ENCODE results near the gene FUT4. TPM values are rescaled to one million over a fixed set of nuclear protein-coding genes. Genes with fewer than 3 reads are reported as not detected.
A peak's percentile ranks its signal among the peaks of the same experiment; 100 is the strongest.

The FUT4 gene
- total and polyA plus RNA-seq, 10 of the 15 experiments (the other 5 are each of a cell fraction or from before 2014, with no cell fraction given) = 0.68 to 9.1 (median 2.3) TPM

GRCh38 chr11:94586978-94587377 lies 43.3 kb downstream of the FUT4 start:
- no peaks in the 10 kb centered on the region for H4K20me1 ChIP-seq (ENCODE audit: control insufficient read depth, insufficient read depth)
- FAIRE-seq = no peak
- no peak overlapping the region for H3K4me2 ChIP-seq (ENCODE audit: control insufficient read depth, insufficient read depth)
- ChIA-PET RAD21 (ENCODE audit: unreplicated experiment) (interaction anchor here (0.8 to 7.5 kb wide), 5 partner anchors 9 to 41 kb away, joined by 3 to 68 read pairs (median 10); no protein-coding TSS in a partner anchor), CTCF (interaction anchor here (0.8 to 10.7 kb wide), 9 partner anchors 9 to 68 kb away, joined by 3 to 100 read pairs (median 8); no protein-coding TSS in a partner anchor), POLR2A (interaction anchor here (0.6 to 4.2 kb wide), 6 partner anchors 10 to 143 kb away, joined by 3 to 27 read pairs (median 9); no protein-coding TSS in a partner anchor), SMC1A (ENCODE audit: uncharacterized antibody, unreplicated experiment) (interaction anchor here (1.1 to 13.6 kb wide), 9 partner anchors 8 to 75 kb away, joined by 3 to 145 read pairs (median 17); partner anchors contain the start of gene C11orf97)
- no peak overlapping the region for H3K4me3 ChIP-seq
- no peak overlapping the region for H2AFZ ChIP-seq (ENCODE audit: control insufficient read depth, low read depth, low read length)
- in situ Hi-C loops (cut with MboI) (no loop called here), intact Hi-C loops (cut with micrococcal nuclease; ENCODE audit: unreplicated experiment) (no loop called here)
- H3K79me2 ChIP-seq (ENCODE audit: control insufficient read depth, insufficient read depth, low read length) = peaks cover 2% of the 10 kb centered on the region
- no peak overlapping the region for H3K9ac ChIP-seq (ENCODE audit: control insufficient read depth, insufficient read depth, low read length)
- H3K27ac ChIP-seq (ENCODE audit: control insufficient read depth, insufficient read depth) = no peak overlapping the region
- DNase-seq (ENCODE audit: low read depth, low spot score) = no peak
- 75% methylated on average over 5 of the region's 5 CpGs for WGBS (ENCODE audit: insufficient coverage, insufficient replicate concordance, low lambda C conversion rate, missing lambda C conversion rate)
- H3K36me3 ChIP-seq (ENCODE audit: control insufficient read depth in 2 of 2, insufficient read depth in 2 of 2, low read length in 1 of 2) = no peaks in the 10 kb centered on the region
- no peaks in the 10 kb centered on the region for H3K27me3 ChIP-seq (replicated peaks in 1 of 2; ENCODE audit: control insufficient read depth in 2 of 2, insufficient read depth in 2 of 2, low read length in 1 of 2)
- H3K9me3 ChIP-seq (replicated peaks; ENCODE audit: control insufficient read depth, insufficient read depth, low read length) = no peaks in the 10 kb centered on the region
- no TSS peak for BruUV-seq (replicated peaks)
- ATAC-seq = no peak
- TF ChIP-seq CREM (IDR thresholded peaks at IDR 0.05; ENCODE audit: low read depth) (no peak), RELB (IDR thresholded peaks at IDR 0.05; ENCODE audit: low read depth) (no peak), STAT3 (IDR thresholded peaks at IDR 0.05; ENCODE audit: low read depth, low read length) (no peak)
- peaks cover 12% of the 10 kb centered on the region for H3K4me1 ChIP-seq (ENCODE audit: control insufficient read depth, insufficient read depth, low read length)

- DNase-seq (ENCODE audit: low read depth, low spot score) (no peak), ATAC-seq (peak; percentile 28), FAIRE-seq (no peak)
- in situ Hi-C loops (cut with MboI) (no loop called here), intact Hi-C loops (cut with micrococcal nuclease; ENCODE audit: unreplicated experiment) (no loop called here)
- H3K9ac ChIP-seq (ENCODE audit: control insufficient read depth, insufficient read depth, low read length) = no peak overlapping the region
- H3K27me3 ChIP-seq (replicated peaks in 1 of 2; ENCODE audit: control insufficient read depth in 2 of 2, insufficient read depth in 2 of 2, low read length in 1 of 2) = no peaks in the 10 kb centered on the region
- ChIA-PET CTCF (interaction anchor here (0.6 to 10.7 kb wide), 13 partner anchors 8 to 124 kb away, joined by 3 to 100 read pairs (median 7); partner anchors contain the start of gene FUT4), SMC1A (ENCODE audit: uncharacterized antibody, unreplicated experiment) (interaction anchor here (0.6 to 13.6 kb wide), 16 partner anchors 9 to 289 kb away, joined by 3 to 145 read pairs (median 4); partner anchors contain the start of gene C11orf97), RAD21 (ENCODE audit: unreplicated experiment) (interaction anchor here (1.0 to 7.5 kb wide), 5 partner anchors 8 to 67 kb away, joined by 3 to 68 read pairs (median 8); no protein-coding TSS in a partner anchor), POLR2A (interaction anchor here (1.0 to 4.2 kb wide), 6 partner anchors 8 to 45 kb away, joined by 3 to 27 read pairs (median 6); partner anchors contain the start of gene FUT4)
- H2AFZ ChIP-seq (ENCODE audit: control insufficient read depth, low read depth, low read length) = no peak overlapping the region
- no peak overlapping the region for H3K4me2 ChIP-seq (ENCODE audit: control insufficient read depth, insufficient read depth)
- no peaks in the 10 kb centered on the region; the same call in 1 of the 2 replicates for H3K79me2 ChIP-seq (ENCODE audit: control insufficient read depth, insufficient read depth, low read length)
- WGBS (ENCODE audit: insufficient coverage, insufficient replicate concordance, low lambda C conversion rate, missing lambda C conversion rate) = 44% methylated on average over 2 of the region's 2 CpGs
- peaks cover 8% of the 10 kb centered on the region; the same call in 1 of the 2 replicates for H3K4me1 ChIP-seq (ENCODE audit: control insufficient read depth, insufficient read depth, low read length)
- no peaks in the 10 kb centered on the region for H3K9me3 ChIP-seq (replicated peaks; ENCODE audit: control insufficient read depth, insufficient read depth, low read length)
- H3K4me3 ChIP-seq = no peak overlapping the region
- H3K27ac ChIP-seq (ENCODE audit: control insufficient read depth, insufficient read depth) = no peak overlapping the region
- H3K36me3 ChIP-seq (ENCODE audit: control insufficient read depth in 2 of 2, insufficient read depth in 2 of 2, low read length in 1 of 2) = no peaks in the 10 kb centered on the region
- no TSS peak for BruUV-seq (replicated peaks)
- H4K20me1 ChIP-seq (ENCODE audit: control insufficient read depth, insufficient read depth) = no peaks in the 10 kb centered on the region
- TF ChIP-seq PKNOX1 (IDR thresholded peaks at IDR 0.05) (peak; percentile 86), ZZZ3 (IDR thresholded peaks at IDR 0.05; ENCODE audit: control insufficient read depth, insufficient read length, low read depth) (no peak), IKZF2 (IDR thresholded peaks at IDR 0.05) (no peak), GATAD2B (conservative IDR thresholded peaks at IDR 0.05; ENCODE audit: low read depth) (no peak)
Measured at GRCh38 chr11:94588366-94588942, 44.7 kb downstream of the FUT4 start.
